Measurements from ENCODE around the gene DUSP12. TPM values are rescaled to one million over a fixed set of nuclear protein-coding genes. Genes with fewer than 3 reads are reported as not detected.
A peak's percentile ranks its signal among the peaks of the same experiment; 100 is the strongest.

The DUSP12 gene
- total RNA-seq, 1 donor from 2014 or later, result 13.0 TPM

DNA sequence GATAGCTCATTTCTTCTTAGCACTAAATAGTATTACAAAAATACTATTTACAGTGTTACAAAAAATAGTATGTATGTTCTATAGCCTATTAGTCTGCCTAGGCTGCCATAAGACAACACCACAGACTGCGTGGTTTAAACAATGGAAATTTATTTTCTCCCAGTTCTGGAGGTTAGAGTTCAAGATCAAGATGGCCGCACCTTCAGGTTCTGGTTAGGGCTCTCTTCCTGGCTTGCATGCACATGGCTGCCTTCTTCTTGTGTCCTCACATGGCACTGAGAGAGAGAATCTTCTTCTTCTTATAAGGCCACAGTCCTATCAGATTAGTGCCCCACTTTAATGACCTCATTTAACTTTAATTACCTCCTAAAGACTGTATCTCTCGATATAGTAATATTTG is 20.7 kb downstream of the DUSP12 start:
- ATAC-seq, result no peak

DNA sequence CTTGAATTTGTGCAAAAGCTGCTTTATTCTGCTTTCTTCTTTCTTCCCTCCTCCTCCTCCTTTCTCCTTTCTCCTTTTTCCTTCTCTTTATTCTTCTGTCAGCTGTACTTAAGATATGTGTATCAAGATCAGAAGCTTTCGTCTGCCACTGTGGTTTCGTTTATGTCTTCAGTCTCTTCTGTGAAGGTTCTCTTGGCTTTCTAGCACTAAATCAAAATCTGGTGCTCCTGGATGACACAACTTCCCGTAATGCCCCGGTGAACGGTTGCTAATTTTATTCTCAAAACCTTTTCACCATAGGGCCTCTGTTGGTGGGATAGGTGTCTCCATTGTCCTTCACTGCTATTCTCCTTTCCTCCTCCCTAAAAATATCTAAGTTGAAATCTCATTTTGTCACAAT is 21.6 kb downstream of the DUSP12 start:
- ATAC-seq, result no peak

- no peak for ATAC-seq
Measured at GRCh38 chr1:161771973-161772372, 22.4 kb downstream of the DUSP12 start.

DNA sequence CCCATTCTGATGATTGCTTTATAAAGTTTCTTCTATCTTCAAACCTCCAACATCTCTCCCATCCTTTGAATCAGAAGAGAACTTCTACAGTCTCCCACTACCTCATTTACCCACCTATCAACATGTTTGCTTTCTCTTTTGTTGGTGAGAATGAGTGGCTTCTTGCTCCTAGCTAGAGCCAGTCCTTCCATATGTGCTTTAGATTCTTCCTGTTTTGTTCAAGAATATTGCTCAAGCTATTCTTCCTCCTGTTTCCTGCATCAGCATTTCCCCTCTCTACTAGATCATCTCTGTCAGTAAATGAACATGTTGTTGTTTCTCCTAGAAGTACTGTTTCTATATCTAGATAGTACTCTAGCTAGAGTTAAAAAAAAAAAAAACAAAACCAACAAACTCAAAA is 22.8 kb downstream of the DUSP12 start:
- no peak for ATAC-seq

DNA sequence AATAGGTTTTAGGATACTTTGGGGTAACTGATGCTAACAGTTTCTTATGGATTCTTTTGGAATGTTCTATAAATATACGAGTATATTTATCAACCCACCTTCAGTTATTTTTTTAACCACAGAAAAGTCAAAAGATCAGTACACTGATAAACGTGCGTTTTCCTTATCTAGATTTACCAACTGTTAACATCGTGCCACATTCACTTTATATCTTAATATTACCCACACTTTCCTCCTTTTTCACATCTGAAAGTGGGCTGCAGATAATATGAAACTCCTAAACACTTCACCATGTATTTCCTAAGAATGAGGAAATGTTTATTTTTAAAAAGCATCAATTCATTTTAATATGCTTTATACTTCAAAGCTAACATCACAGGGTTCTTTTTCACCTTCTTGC is 24.2 kb downstream of the DUSP12 start:
- no peak for ATAC-seq

DNA sequence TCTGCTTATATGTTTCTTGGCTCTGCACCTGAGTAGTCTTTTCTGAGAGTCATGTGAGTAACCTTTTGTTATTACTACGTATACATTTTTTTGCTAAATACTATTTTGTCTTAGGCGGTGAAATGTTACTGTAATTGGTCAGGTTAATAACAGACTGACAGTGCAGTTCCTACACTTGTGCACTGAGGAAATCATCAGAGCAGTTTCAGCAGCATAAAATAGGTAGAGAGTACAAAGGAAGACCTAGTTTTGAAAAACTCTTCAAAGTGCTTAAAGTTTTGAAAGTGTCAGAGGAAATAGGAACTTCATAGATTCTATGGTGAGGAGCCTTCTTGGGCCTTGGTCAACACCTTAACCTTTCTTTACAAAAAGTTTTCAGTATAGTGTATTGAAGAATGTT is 27.7 kb downstream of the DUSP12 start:
- ATAC-seq, result no peak

- ATAC-seq, result no peak
Measured at GRCh38 chr1:161778522-161778921, 28.9 kb downstream of the DUSP12 start.

DNA sequence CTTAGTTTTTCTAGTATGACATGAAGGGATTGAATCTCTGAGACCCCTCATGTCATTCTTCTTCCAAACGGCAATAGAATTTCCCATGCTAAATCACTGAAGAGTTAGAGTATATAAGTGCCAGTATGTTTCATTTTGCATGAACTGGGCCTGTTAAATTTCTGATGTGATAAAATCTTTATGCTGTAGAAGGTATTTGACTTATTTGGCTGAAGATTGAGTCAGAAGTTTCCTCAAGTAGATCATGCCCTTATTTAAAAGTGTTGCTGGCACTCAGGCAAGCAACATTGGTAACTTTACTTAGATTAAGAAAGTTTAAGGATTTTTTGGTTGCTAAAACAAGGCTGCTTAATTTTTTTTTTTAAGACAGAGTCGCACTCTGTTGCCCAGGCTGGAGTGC is 29.8 kb downstream of the DUSP12 start:
- ATAC-seq, result no peak

- ATAC-seq, result no peak
Measured at GRCh38 chr1:161781995-161782394, 32.4 kb downstream of the DUSP12 start.

GRCh38 chr1:161782886-161783285 is 33.3 kb downstream of the DUSP12 start:
- no peak for ATAC-seq

- ATAC-seq, result no peak
Measured at GRCh38 chr1:161784968-161785367, 35.4 kb downstream of the DUSP12 start.

DNA sequence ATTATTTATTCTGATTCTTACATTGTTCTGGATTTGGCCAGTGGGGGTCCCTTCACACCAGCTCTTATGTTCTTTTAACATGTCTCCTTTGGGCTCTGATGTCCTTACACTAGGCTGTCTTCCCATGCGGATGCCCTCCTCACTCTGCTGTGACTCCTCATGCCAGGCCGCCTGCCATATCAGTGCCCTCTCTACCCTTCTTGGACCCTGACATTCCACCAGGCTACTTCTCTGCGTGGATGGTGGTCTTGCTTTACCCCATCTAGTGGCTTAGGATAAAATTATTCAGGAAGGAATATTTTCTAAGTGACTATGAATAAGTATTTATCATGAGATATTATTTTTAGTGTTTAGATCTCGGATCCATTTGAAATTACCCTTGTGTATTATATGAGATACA is 37.8 kb downstream of the DUSP12 start:
- no peak for ATAC-seq

DNA sequence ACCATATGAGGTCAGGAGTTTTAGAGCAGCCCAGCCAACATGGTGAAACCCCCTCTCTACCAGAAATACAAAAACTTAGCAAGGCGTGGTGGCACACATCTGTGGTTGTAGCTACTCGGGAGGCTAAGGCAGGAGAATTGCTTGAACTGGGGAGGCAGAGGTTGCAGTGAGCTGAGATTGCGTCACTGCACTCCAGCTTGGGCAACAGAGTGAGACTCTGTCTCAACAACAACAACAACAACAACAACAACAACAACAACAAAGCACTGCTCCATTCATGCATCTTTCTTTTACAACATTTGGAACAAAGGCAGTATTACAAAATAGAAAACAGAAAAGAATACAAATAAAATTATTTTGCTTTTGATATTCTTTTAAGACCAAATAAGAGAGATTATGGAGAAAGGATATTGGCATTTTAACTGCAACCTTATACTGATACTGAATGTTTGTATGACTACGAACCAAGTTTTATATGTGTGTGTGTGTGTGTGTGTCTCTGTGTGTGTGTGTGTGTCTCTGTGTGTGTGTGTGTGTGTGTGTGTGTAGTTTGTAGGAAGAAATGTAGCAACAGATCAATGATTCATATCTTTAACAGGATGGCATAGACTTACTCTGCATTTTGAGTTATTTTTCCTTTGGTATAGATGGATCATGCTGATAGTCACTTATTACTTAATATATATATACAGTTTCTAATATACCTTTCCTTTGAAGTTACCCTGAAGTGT is 41.2 kb downstream of the DUSP12 start:
- no peak for ATAC-seq

DNA sequence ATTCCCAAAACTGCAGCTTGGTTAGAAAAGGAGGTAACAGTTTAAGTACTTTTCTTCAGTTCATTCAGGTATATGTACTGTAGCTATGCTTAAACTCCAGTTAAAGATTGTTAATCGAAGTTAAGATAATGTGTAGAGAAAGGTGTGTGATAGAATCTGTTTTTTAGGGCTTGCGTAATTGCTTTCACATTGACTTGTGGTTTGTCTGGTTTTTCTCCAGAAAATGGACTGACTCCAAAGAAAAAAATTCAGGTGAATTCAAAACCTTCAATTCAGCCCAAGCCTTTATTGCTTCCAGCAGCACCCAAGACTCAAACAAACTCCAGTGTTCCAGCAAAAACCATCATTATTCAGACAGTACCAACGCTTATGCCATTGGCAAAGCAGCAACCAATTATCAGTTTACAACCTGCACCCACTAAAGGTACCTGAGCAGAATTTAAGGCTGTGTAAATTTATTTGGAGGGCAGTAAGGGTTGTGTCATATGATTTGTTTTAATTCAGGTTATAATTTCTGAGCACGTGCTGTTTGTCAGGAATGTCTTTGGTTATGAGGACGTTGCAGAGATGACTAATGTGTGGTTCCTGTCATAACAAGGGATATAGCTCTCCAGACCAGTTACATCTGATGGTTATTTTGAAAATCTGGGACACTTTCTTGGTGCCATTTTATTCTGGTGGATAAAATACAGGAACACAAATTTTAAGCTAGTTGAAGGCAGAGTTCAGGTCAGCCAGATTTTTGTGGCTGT is 42.5 kb downstream of the DUSP12 start:
- ATAC-seq, result no peak

DNA sequence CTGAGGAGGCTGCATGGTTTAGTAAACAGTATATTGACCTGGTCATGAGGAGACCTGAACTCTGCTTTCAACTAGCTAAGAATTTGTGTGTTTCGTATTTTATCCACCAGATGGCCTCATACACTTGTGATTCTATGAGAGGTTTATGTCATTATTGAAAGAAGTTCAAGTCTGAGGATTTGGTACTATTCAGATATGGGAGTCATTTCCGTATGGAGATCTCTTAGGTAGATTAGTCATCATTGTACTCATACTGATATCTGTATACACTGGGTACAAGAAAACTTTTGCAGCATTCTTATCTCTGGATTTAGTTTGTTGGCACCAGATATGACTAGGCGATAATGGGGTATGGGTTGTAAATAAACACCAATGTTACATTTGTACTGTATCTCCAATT is 43.2 kb downstream of the DUSP12 start:
- ATAC-seq, result peak; percentile 83

DNA sequence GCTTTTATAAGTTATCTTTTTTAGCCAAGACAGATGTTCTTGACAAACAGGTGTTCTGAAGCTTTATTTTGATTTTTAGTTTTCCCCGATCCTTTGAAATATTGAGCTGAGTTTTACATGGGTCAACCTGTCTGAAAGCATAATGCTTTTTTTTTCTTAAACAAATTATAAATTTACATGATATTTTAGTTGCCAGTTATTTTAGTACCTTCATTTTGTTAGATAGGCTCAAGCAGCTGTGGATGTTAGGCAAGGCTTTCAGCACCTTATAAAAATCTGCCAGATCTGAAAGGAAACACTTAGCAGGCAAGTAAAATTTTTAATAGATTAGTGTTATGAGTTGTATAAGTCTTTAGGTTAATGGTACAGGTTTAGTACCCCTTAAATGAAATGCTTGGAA is 50.2 kb downstream of the DUSP12 start:
- no peak for ATAC-seq

DNA sequence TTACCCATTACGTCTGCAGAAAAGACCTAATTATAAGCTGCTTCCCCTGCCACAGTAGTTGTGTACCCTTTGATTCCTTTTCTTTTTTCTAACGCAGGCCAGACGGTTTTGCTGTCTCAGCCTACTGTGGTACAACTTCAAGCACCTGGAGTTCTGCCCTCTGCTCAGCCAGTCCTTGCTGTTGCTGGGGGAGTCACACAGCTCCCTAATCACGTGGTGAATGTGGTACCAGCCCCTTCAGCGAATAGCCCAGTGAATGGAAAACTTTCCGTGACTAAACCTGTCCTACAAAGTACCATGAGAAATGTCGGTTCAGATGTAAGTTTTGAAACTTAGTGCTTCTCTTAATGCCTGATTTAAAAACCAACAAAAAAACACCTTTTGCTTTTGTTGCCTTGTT is 52.4 kb downstream of the DUSP12 start:
- ATAC-seq, result no peak

DNA sequence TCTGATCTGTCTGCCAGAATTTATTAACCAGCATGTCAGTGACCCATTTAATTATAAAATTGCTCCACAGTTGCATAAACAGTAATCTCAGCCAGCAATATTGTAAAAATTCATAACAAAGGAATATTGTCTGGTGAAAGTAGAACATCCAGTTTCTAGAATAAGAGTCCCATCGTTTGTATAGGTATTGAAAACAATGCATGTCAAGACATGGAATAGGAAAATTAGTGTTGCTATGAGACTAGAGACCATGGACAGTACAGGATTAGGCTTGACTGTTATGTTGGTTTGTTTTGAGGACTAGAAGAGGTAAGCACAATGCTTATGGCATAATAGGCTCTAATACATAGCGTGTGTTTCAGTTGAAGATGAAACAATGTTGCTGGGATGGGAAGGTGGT is 53.6 kb downstream of the DUSP12 start:
- ATAC-seq, result no peak

DNA sequence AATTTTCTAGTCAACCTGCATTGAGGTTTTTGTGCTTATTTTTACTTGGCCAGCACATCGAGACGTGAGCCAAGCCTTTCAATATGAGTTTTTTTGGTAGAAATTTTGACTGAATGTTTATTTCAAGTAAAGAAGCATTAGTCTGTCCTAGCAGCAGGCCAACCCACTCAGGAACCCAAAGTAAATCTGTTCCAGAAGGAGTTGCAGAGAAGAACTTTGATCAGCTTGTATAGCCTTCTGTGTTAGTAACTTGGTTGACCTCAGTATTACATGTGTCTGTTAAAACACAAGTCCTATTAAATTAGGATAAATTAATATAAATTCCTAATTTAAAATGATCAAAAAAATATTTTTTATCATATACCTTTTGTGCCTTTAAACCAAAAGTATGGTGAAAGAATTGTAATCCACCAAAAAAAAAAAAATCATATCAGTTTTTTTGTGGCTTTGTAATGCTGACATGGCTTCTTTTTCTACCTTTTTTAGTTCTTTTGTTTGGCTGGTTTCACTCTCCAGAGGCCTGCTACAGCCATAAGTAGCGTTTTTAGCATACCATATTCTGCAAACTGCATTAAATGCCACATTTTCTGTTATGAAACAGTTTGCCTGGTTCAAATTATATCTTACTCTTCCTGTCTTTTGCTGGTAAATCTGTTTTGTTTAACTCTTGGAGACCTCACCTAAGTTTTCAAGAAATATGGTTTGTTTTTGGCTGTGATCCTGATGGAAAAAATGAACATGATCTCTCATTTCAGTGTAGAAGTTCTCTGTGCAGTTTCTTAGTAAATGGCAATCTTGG is 56.0 kb downstream of the DUSP12 start:
- no peak for ATAC-seq
